Breast epithelium (tissue), 4 donors: ENCODE data around the gene FIGNL1. TPM values are rescaled to one million over a fixed set of nuclear protein-coding genes. Genes with fewer than 3 reads are reported as not detected.

Experiments
- DNase-seq, 2 donors: peaks; one replicate each; pipeline ENCODE4 v3.0.0-alpha.2; 2019; ENCODE audit warnings: low spot score in 2 of 2
- H3K27ac ChIP-seq, 2 donors: fragments of 200-600 bp; sonication (generic) in 1 of 2; one replicate each; pipeline ENCODE4 v1.5.1; 2016 to 2019; ENCODE audit warnings: mild to moderate bottlenecking in 1 of 2
- H3K27me3 ChIP-seq, 2 donors: fragments of 200-600 bp; sonication (generic) in 1 of 2; one replicate each; pipeline versions ENCODE4 v1.5.1 to v1.6.0; 2017 to 2019; ENCODE audit warnings: control low read depth in 1 of 2, mild to moderate bottlenecking in 1 of 2
- H3K36me3 ChIP-seq: fragments of 200-600 bp; one replicate; pipeline ENCODE4 v1.5.1; 2019
- H3K4me1 ChIP-seq, 2 donors: fragments of 200-600 bp; sonication (generic); one replicate each; pipeline ENCODE4 v1.5.1; 2016 to 2019; ENCODE audit warnings: control low read depth in 1 of 2
- H3K4me3 ChIP-seq, 3 donors: fragments of 200-600 bp; sonication (generic); 1 replicate in 2 of 3; 2 replicates in 1 of 3; pipeline ENCODE4 v1.5.1; 2016 to 2019; ENCODE audit warnings: mild to moderate bottlenecking in 3 of 3, moderate library complexity in 2 of 3
- H3K9me3 ChIP-seq, 2 donors: fragments of 200-600 bp; sonication (generic) in 1 of 2; one replicate each; pipeline ENCODE4 v1.5.1; 2016 to 2019; ENCODE audit warnings: control low read depth in 1 of 2
- CTCF ChIP-seq, 3 donors: fragments of 450-650 bp; IDR thresholded peaks; one replicate each; pipeline ENCODE4 v1.5.1; 2016 to 2017; ENCODE audit warnings: antibody characterized with exemption in 3 of 3, mild to moderate bottlenecking in 3 of 3, moderate library complexity in 3 of 3
- POLR2A ChIP-seq: fragments of 450-650 bp; IDR thresholded peaks from one replicate; pipeline ENCODE4 v1.6.1; 2016; ENCODE audit warnings: antibody characterized with exemption, mild to moderate bottlenecking, moderate library complexity
- POLR2AphosphoS5 ChIP-seq, 3 donors: sonication (generic); formaldehyde crosslinking; IDR thresholded peaks; one replicate each; pipeline ENCODE4 v1.6.1; 2017; ENCODE audit warnings: antibody characterized with exemption in 3 of 3
- intact Hi-C: fragments of 100-400 bp; cut with DNase I; formaldehyde crosslinking; loops from one replicate; pipeline ENCODE4 v1.15.1; 2023; ENCODE audit warnings: low total_unique reads
- total RNA-seq, 3 donors: library from RNA; depleted of rRNA; stranded (reverse); fragments of >200 nt; gene quantifications; one replicate each; pipeline ENCODE4 v1.1.0, GENCODE V29; 2016

The FIGNL1 gene
- total RNA-seq, 3 donors from 2014 or later, result 10.8 to 13.1 (median 11.7) TPM

GRCh38 chr7:50476953-50477625, 26.9 kb upstream of the FIGNL1 start:
- TF ChIP-seq POLR2AphosphoS5 (IDR thresholded peaks at IDR 0.05) (no peak), POLR2A (no peak), CTCF (IDR thresholded peaks at IDR 0.05) (no peak)
- no peak for DNase-seq
- H3K9me3 ChIP-seq, result no peaks in the 10 kb centered on the region
- no peak overlapping the region for H3K27ac ChIP-seq
- no peaks in the 10 kb centered on the region for H3K27me3 ChIP-seq
- no peak overlapping the region for H3K4me3 ChIP-seq
- intact Hi-C loops, result no loop called here
- no peaks in the 10 kb centered on the region for H3K36me3 ChIP-seq
- H3K4me1 ChIP-seq, result no peaks in the 10 kb centered on the region

GRCh38 chr7:50475340-50475739, 25.2 kb upstream of the FIGNL1 start:
- DNase-seq, result no peak
- intact Hi-C loops, result no loop called here
- Histone ChIP-seq H3K9me3 (no peaks in the 10 kb centered on the region), H3K4me1 (no peaks in the 10 kb centered on the region), H3K27me3 (no peaks in the 10 kb centered on the region), H3K36me3 (no peaks in the 10 kb centered on the region), H3K4me3 (no peak overlapping the region), H3K27ac (no peak overlapping the region)
- TF ChIP-seq POLR2AphosphoS5 (IDR thresholded peaks at IDR 0.05), result no peak
- no peak for TF ChIP-seq CTCF (IDR thresholded peaks at IDR 0.05)
- no peak for TF ChIP-seq POLR2A

- DNase-seq, result no peak
- Histone ChIP-seq H3K27me3 (no peaks in the 10 kb centered on the region), H3K36me3 (no peaks in the 10 kb centered on the region), H3K27ac (no peak overlapping the region), H3K4me3 (no peak overlapping the region), H3K9me3 (no peaks in the 10 kb centered on the region), H3K4me1 (no peaks in the 10 kb centered on the region)
- TF ChIP-seq CTCF (IDR thresholded peaks at IDR 0.05), result no peak
- no peak for TF ChIP-seq POLR2A
- TF ChIP-seq POLR2AphosphoS5 (IDR thresholded peaks at IDR 0.05), result no peak
- intact Hi-C loops, result no loop called here
Observed at GRCh38 chr7:50474382-50475160, 24.4 kb upstream of the FIGNL1 start.

GRCh38 chr7:50473531-50473930, 23.4 kb upstream of the FIGNL1 start:
- no peak overlapping the region for H3K27ac ChIP-seq
- DNase-seq, result no peak
- H3K36me3 ChIP-seq, result no peaks in the 10 kb centered on the region
- no peaks in the 10 kb centered on the region for H3K27me3 ChIP-seq
- intact Hi-C loops, result no loop called here
- H3K4me3 ChIP-seq, result no peak overlapping the region
- no peaks in the 10 kb centered on the region for H3K4me1 ChIP-seq
- TF ChIP-seq POLR2AphosphoS5 (IDR thresholded peaks at IDR 0.05), result no peak
- no peak for TF ChIP-seq POLR2A
- no peak for TF ChIP-seq CTCF (IDR thresholded peaks at IDR 0.05)
- no peaks in the 10 kb centered on the region for H3K9me3 ChIP-seq

GRCh38 chr7:50472427-50472826, 22.3 kb upstream of the FIGNL1 start:
- no peaks in the 10 kb centered on the region for H3K9me3 ChIP-seq
- DNase-seq, result no peak
- no peaks in the 10 kb centered on the region for H3K27me3 ChIP-seq
- intact Hi-C loops, result no loop called here
- TF ChIP-seq POLR2AphosphoS5 (IDR thresholded peaks at IDR 0.05) (no peak), CTCF (IDR thresholded peaks at IDR 0.05) (no peak), POLR2A (no peak)
- H3K4me3 ChIP-seq, result no peak overlapping the region
- H3K4me1 ChIP-seq, result no peaks in the 10 kb centered on the region
- no peak overlapping the region for H3K27ac ChIP-seq
- H3K36me3 ChIP-seq, result no peaks in the 10 kb centered on the region
